HUES6 (cell line): ENCODE measurements around the gene RAI14.

Experiments used
- H3K27ac ChIP-seq: 2 replicates; pipeline ENCODE4 v1.7.0; 2013; ENCODE audit warnings: low read depth, mild to moderate bottlenecking, low read length, inconsistent platforms
- H3K27me3 ChIP-seq: 2 replicates; pipeline ENCODE4 v1.6.1; 2013; ENCODE audit warnings: low read length; ENCODE audit not compliant: control insufficient read depth, insufficient read depth
- H3K36me3 ChIP-seq: 2 replicates; pipeline ENCODE4 v1.6.1; 2013; ENCODE audit warnings: low read length; ENCODE audit not compliant: control insufficient read depth, insufficient read depth
- H3K4me1 ChIP-seq: 2 replicates; pipeline ENCODE4 v1.6.1; 2013; ENCODE audit warnings: low read length; ENCODE audit not compliant: control insufficient read depth, insufficient read depth
- H3K4me3 ChIP-seq: 2 replicates; pipeline ENCODE4 v1.5.1; 2013; ENCODE audit warnings: low read depth, low read length
- H3K9ac ChIP-seq: one replicate; pipeline ENCODE4 v1.6.1; 2013; ENCODE audit warnings: mild to moderate bottlenecking, low read length
- H3K9me3 ChIP-seq: 2 replicates; pipeline ENCODE4 v1.6.1; 2013; ENCODE audit warnings: low read depth, low read length; ENCODE audit not compliant: control insufficient read depth, insufficient read depth

RAI14 gene

DNA sequence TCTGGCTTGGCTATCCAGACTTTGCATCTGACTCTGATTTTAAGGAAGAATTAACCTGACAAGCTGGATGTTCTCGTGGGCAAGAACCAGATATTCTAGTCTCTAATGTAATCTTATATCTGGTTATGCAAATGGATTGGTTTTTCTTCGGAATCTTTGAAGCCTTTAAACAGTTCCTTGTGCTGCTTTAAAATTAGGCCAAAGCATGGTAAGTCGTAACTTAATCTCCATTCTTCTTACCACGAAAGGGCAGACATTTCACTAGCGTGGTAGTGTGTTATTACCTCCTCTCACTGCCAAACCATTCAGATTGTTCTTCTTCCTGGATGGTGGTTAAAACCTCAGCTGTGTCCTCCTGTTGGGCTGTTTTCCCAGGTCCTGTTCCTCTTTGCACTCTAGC is 148.8 kb downstream of the RAI14 start:
- no peaks in the 10 kb centered on the region for H3K9me3 ChIP-seq
- no peak overlapping the region for H3K4me3 ChIP-seq
- no peaks in the 10 kb centered on the region for H3K27me3 ChIP-seq
- H3K4me1 ChIP-seq: peaks cover 18% of the 10 kb centered on the region
- H3K27ac ChIP-seq: no peak overlapping the region
- H3K36me3 ChIP-seq: peaks cover 76% of the 10 kb centered on the region
- H3K9ac ChIP-seq: no peak overlapping the region

DNA sequence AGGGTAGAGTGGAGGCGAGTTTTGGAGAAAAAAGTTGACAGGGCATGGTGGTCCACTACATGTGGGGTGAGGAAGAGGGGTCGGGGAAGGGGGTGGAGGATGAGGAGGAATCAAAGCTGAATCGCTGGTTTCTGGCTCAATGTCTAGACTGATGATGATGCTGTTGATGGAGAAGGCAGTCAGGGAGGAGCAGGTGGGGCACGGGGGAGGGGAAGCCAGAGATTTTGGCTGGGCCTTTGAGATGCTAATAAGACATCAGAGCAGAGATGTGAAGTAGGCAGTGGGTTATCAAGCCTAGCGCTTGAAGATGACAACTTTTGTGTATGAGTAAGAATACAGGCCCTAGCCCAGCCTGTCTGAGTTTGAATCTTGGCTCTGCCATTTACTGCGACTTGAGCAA is 150.4 kb downstream of the RAI14 start:
- H3K4me3 ChIP-seq: no peak overlapping the region
- H3K9ac ChIP-seq: no peak overlapping the region
- peaks cover 18% of the 10 kb centered on the region for H3K4me1 ChIP-seq
- peaks cover 70% of the 10 kb centered on the region for H3K36me3 ChIP-seq
- no peak overlapping the region for H3K27ac ChIP-seq
- no peaks in the 10 kb centered on the region for H3K27me3 ChIP-seq
- H3K9me3 ChIP-seq: no peaks in the 10 kb centered on the region

DNA sequence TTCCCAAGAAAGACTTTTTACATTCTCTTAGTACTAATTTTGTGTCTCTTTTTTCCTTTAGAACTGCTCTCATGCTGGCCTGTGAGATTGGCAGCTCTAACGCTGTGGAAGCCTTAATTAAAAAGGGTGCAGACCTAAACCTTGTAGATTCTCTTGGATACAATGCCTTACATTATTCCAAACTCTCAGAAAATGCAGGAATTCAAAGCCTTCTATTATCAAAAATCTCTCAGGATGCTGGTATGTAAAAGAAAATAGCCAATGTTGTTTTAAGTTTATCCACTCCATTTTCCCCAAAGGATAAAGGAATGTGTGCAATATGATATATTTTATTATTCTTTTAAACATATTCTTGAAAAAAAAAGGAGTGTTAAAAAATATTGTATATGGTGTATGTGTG is 155.6 kb downstream of the RAI14 start:
- Histone ChIP-seq H3K4me1 (peaks cover 7% of the 10 kb centered on the region), H3K4me3 (no peak overlapping the region), H3K9me3 (no peaks in the 10 kb centered on the region), H3K9ac (no peak overlapping the region), H3K27ac (no peak overlapping the region), H3K36me3 (peaks cover 70% of the 10 kb centered on the region), H3K27me3 (no peaks in the 10 kb centered on the region)

DNA sequence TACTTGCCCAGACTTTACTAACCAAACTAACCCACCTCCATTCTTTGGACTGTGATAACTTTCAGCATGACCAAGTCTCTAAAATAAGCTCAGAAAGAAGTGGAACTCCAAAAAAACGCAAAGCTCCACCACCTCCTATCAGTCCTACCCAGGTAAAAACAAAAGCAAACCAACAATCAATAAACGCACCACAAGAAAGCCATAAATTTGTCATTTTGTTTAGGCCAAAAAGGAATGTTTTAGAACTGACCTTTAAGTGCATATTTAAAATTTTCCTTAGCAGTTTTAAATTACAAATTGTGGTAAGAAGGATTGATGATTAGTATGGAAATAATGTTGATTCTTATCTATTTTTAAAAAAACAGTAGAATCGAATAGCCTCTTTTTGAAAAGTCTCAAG is 157.4 kb downstream of the RAI14 start:
- Histone ChIP-seq H3K9ac (no peak overlapping the region), H3K27me3 (no peaks in the 10 kb centered on the region), H3K4me3 (no peak overlapping the region)

DNA sequence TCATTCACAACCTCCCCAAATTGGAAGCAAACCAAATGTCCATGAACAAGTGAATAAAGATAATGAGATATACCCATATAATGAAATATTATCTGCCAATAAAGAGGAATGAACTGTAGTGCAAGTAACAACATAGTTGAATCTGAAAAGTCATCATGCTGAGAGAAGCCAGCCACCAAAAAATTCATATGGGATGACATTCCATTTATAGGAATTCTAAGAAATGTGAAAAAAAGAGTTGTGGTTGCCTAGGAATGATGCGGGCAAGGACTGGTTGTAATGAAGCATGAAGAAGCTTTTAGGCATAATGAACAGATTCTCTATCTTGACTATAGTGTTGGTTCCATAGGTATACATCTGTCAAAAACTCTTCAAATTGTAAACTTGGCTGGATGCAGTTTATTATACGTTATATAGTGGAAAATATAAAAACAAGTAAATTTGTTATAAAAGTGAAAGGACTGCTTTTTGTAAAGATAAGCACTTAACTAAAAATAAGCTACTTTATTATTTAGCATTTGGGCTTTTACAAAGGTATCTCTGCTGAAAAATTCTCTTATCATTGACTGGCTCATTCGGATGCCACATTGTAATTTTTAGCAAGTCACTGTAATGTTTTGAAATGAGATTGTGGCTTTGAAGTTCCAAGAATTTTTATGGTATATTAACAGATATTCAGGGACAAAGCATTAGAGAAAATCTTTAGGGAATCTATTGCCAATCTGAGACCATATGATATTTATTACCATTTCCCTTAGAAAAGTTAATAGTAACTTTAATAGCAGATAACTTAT is 161.6 kb downstream of the RAI14 start:
- H3K27me3 ChIP-seq: no peaks in the 10 kb centered on the region
- H3K9ac ChIP-seq: no peak overlapping the region
- H3K4me3 ChIP-seq: no peak overlapping the region
- H3K27ac ChIP-seq: no peak overlapping the region
- H3K9me3 ChIP-seq: no peaks in the 10 kb centered on the region
- peaks cover 63% of the 10 kb centered on the region for H3K36me3 ChIP-seq
- H3K4me1 ChIP-seq: no peaks in the 10 kb centered on the region

More for the DNA sequence above, 157.4 kb downstream of the RAI14 start:
- Histone ChIP-seq H3K36me3 (peaks cover 63% of the 10 kb centered on the region), H3K9me3 (no peaks in the 10 kb centered on the region), H3K4me1 (no peaks in the 10 kb centered on the region), H3K27ac (no peak overlapping the region)

DNA sequence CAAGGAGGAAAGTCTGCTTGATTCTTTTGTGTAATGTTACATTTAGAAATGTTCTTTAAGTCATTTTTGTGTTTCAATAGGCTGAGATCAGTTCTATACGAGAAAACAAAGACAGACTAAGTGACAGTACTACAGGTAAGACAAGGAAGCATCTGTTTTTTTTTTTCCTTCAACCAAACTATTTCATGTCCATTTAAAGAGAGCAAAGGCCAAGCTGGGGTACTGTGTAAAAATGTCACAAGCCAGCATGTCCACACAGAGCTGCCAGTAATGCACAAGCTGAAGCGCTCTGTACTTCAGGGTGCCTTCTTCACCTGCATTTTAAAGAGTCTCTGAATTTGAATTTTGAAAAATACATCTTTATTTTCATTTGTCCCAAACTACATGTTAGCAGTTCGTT is 162.6 kb downstream of the RAI14 start:
- H3K9me3 ChIP-seq: no peaks in the 10 kb centered on the region
- no peak overlapping the region for H3K9ac ChIP-seq
- no peak overlapping the region for H3K27ac ChIP-seq
- H3K36me3 ChIP-seq: peaks cover 63% of the 10 kb centered on the region
- H3K4me1 ChIP-seq: no peaks in the 10 kb centered on the region
- H3K27me3 ChIP-seq: no peaks in the 10 kb centered on the region
- H3K4me3 ChIP-seq: no peak overlapping the region

DNA sequence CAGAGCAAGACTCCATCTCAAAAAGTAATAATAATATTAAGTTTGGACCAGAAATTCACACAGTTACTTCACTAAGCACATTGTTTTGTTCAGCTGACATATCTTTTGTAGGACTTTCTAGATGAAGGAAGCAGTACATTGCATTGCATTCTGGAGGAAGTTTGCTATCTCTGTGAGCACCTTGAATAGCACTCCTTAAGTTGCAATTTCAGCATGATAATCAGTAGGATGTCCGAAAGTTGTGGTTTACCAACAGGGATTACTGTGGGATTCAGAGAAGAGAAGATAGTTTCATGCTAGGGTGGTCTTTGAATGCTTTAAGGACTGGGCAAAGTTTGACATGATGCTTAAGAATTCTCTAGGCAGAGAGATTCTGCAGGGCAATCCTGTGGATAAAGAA is 164.5 kb downstream of the RAI14 start:
- Histone ChIP-seq H3K4me1 (no peaks in the 10 kb centered on the region), H3K9ac (no peak overlapping the region), H3K27ac (no peak overlapping the region), H3K9me3 (no peaks in the 10 kb centered on the region), H3K27me3 (no peaks in the 10 kb centered on the region), H3K4me3 (no peak overlapping the region), H3K36me3 (peaks cover 67% of the 10 kb centered on the region)

DNA sequence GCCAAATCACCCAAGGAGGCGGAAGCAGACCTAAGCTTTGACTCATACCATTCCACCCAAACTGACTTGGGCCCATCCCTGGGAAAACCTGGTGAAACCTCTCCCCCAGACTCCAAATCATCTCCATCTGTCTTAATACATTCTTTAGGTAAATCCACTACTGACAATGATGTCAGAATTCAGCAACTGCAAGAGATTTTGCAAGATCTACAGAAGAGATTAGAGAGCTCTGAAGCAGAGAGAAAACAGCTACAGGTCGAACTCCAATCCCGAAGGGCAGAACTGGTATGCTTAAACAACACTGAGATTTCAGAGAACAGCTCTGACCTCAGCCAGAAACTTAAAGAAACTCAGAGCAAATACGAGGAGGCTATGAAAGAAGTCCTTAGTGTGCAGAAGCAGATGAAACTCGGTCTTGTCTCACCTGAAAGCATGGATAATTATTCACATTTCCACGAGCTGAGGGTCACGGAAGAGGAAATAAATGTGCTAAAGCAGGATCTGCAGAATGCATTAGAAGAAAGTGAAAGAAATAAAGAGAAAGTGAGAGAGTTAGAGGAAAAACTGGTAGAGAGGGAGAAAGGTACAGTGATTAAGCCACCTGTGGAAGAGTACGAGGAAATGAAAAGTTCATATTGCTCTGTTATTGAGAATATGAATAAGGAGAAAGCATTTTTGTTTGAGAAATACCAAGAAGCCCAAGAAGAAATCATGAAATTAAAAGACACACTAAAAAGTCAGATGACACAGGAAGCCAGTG is 167.0 kb downstream of the RAI14 start:
- H3K9ac ChIP-seq: no peak overlapping the region
- H3K36me3 ChIP-seq: peaks cover 79% of the 10 kb centered on the region
- no peak overlapping the region for H3K4me3 ChIP-seq
- H3K27me3 ChIP-seq: no peaks in the 10 kb centered on the region
- no peak overlapping the region for H3K27ac ChIP-seq
- no peaks in the 10 kb centered on the region for H3K9me3 ChIP-seq
- H3K4me1 ChIP-seq: no peaks in the 10 kb centered on the region

DNA sequence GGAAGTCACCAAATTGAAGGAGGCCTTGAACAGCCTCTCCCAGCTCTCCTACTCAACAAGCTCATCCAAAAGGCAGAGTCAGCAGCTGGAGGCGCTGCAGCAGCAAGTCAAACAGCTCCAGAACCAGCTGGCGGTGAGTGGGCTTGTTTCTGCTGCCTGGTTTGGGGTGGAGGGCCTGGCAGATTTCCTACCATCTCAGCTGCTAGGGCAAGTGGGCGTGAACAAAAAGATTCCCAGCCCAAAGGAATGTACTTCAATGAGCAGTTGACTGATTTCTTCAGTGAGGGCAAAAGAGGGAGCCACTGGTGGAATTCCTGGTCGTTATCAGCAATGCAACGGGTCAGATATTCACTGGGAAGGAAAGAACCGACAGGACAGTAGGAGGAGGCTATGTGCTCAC is 170.2 kb downstream of the RAI14 start:
- H3K4me3 ChIP-seq: no peak overlapping the region
- H3K9me3 ChIP-seq: no peaks in the 10 kb centered on the region
- no peak overlapping the region for H3K9ac ChIP-seq
- no peaks in the 10 kb centered on the region for H3K4me1 ChIP-seq
- peaks cover 88% of the 10 kb centered on the region for H3K36me3 ChIP-seq
- H3K27ac ChIP-seq: no peak overlapping the region
- no peaks in the 10 kb centered on the region for H3K27me3 ChIP-seq

DNA sequence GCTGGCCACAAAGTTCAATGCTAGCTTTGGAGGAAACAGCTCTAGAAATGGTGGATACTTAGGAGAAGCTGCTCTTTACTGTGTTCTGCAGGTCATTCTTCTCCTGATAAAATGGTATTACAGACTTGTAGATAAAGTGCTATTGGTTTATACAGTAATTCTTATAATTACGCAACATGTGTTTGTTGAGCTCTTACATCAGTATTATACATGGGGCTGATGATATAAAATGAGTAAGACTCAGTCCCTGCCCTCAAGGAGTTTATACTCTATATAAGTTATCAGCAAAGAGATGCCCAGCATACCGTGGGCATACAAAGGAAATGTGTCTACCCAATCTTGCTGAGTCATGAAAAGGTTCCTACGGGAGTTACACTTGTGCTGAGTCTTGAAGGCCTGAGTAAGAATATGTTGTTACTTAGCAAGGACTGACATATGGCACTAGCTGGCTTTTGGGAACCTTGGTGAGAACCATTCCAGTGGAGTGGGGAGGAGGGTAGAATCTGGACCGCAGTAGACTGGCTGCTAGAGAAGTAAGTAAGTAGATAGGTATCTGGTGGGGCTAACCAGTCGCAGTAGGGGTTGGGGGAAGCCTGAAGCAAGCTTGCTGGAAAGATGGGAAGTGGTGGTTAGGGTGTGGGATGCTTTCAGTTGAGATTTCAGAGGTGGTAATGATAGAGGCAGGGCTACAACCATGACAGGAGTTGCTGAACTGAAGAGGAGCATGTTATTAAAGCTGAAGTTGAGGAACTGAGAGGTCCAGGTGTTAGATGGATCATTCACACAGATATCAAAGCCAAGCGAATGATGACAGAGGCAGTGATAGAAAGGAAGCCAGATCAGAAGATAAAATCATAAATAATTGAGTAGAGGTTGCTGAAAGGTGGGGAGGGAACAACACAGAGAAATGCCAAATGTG is 171.7 kb downstream of the RAI14 start:
- no peak overlapping the region for H3K4me3 ChIP-seq
- peaks cover 93% of the 10 kb centered on the region for H3K36me3 ChIP-seq
- H3K27ac ChIP-seq: no peak overlapping the region

More for the DNA sequence above, 171.7 kb downstream of the RAI14 start:
- H3K4me1 ChIP-seq: no peaks in the 10 kb centered on the region
- H3K27me3 ChIP-seq: no peaks in the 10 kb centered on the region
- H3K9ac ChIP-seq: no peak overlapping the region
- H3K9me3 ChIP-seq: no peaks in the 10 kb centered on the region
